WI38 (cell line): ENCODE results near the gene SLC35E3.

Source experiments
- H3K4me3 ChIP-seq: 2 replicates; pipeline ENCODE4 v1.5.1; 2011; ENCODE audit warnings: low read depth, mild to moderate bottlenecking, control low read depth, low read length
- CTCF ChIP-seq: IDR thresholded peaks from 2 replicates; pipeline ENCODE4 v1.5.1; 2012; ENCODE audit warnings: low read depth, mild to moderate bottlenecking, control low read depth, low read length

The SLC35E3 gene

GRCh38 chr12:68788554-68789143, 42.7 kb downstream of the SLC35E3 start:
- no peak overlapping the region for H3K4me3 ChIP-seq
- no peak for TF ChIP-seq CTCF

GRCh38 chr12:68789144-68789878, 43.3 kb downstream of the SLC35E3 start:
- no peak for TF ChIP-seq CTCF
- H3K4me3 ChIP-seq = no peak overlapping the region

GRCh38 chr12:68790081-68790951, 44.3 kb downstream of the SLC35E3 start:
- no peak overlapping the region for H3K4me3 ChIP-seq
- TF ChIP-seq CTCF = no peak

GRCh38 chr12:68790952-68791234, 44.9 kb downstream of the SLC35E3 start:
- no peak for TF ChIP-seq CTCF
- H3K4me3 ChIP-seq = no peak overlapping the region

- no peak for TF ChIP-seq CTCF
- H3K4me3 ChIP-seq = no peak overlapping the region
Observed at GRCh38 chr12:68791897-68792481, 46.0 kb downstream of the SLC35E3 start.

GRCh38 chr12:68792952-68793351, 47.0 kb downstream of the SLC35E3 start:
- no peak for TF ChIP-seq CTCF
- no peak overlapping the region for H3K4me3 ChIP-seq
